GM18873 (cell line): ENCODE results near the gene KIZ.
A peak's percentile ranks its signal among the peaks of the same experiment; 100 is the strongest.

Experiments
- ATAC-seq: cut with Tn5 transposase; IDR thresholded peaks from one replicate; pipeline ENCODE4 v1.9.1; 2021; ENCODE audit warnings: mild to moderate bottlenecking, moderate library complexity, moderate number of reproducible peaks; ENCODE audit not compliant: unreplicated experiment, low FRiP score

Gene KIZ

GRCh38 chr20:21125849-21126580 is at the start of gene KIZ:
Gene KIZ (plus strand): TSS chr20:21126082. CDS start chr20:21126116, 34 bp downstream.
- ATAC-seq: peak; percentile 88

GRCh38 chr20:21077809-21078345 is 48.0 kb upstream of the KIZ start:
- no peak for ATAC-seq

- ATAC-seq: no peak
Measured at GRCh38 chr20:21082584-21082983, 43.3 kb upstream of the KIZ start.

GRCh38 chr20:21083825-21084325 is 42.0 kb upstream of the KIZ start:
- no peak for ATAC-seq

- no peak for ATAC-seq
Measured at GRCh38 chr20:21087862-21088540, 37.9 kb upstream of the KIZ start.

- ATAC-seq: no peak
Measured at GRCh38 chr20:21089391-21089790, 36.5 kb upstream of the KIZ start.

GRCh38 chr20:21090111-21090618 is 35.7 kb upstream of the KIZ start:
- ATAC-seq: no peak

GRCh38 chr20:21090721-21091120 is 35.2 kb upstream of the KIZ start:
- ATAC-seq: no peak

- ATAC-seq: no peak
Measured at GRCh38 chr20:21092806-21093205, 33.1 kb upstream of the KIZ start.

- ATAC-seq: peak; percentile 50
Measured at GRCh38 chr20:21096321-21097043, 29.4 kb upstream of the KIZ start.

GRCh38 chr20:21099751-21100577 is 25.9 kb upstream of the KIZ start:
- ATAC-seq: no peak

- ATAC-seq: no peak
Measured at GRCh38 chr20:21100578-21101452, 25.1 kb upstream of the KIZ start.

- ATAC-seq: no peak
Measured at GRCh38 chr20:21101453-21101931, 24.4 kb upstream of the KIZ start.

- ATAC-seq: no peak
Measured at GRCh38 chr20:21101932-21102575, 23.8 kb upstream of the KIZ start.

- no peak for ATAC-seq
Measured at GRCh38 chr20:21102603-21103311, 23.1 kb upstream of the KIZ start.

GRCh38 chr20:21103582-21104465 is 22.1 kb upstream of the KIZ start:
- ATAC-seq: no peak

GRCh38 chr20:21104466-21104761 is 21.5 kb upstream of the KIZ start:
- no peak for ATAC-seq
